Neuronal stem cell (in vitro differentiated cells): Measurements from ENCODE around the gene AGO4.

ENCODE experiments used
- DNase-seq: peaks from one replicate; pipeline ENCODE4 v3.0.0-alpha.2; 2013; ENCODE audit warnings: low spot score
- H2AFZ ChIP-seq: one replicate; pipeline ENCODE4 v1.6.1; 2013; ENCODE audit warnings: mild to moderate bottlenecking, low read length, inconsistent platforms
- H2AK5ac ChIP-seq: 2 replicates; pipeline ENCODE4 v1.6.1; 2013; ENCODE audit warnings: low read depth, mild to moderate bottlenecking, inconsistent platforms, low read length, moderate library complexity, mixed read lengths
- H2BK120ac ChIP-seq: 2 replicates; pipeline ENCODE4 v1.6.1; 2013; ENCODE audit warnings: low read depth, mild to moderate bottlenecking, inconsistent platforms, low read length, moderate library complexity, mixed read lengths
- H2BK12ac ChIP-seq: one replicate; pipeline ENCODE4 v1.6.1; 2013; ENCODE audit warnings: low read length, inconsistent platforms
- H2BK15ac ChIP-seq: 2 replicates; pipeline ENCODE4 v1.6.1; 2013; ENCODE audit warnings: mild to moderate bottlenecking, low read length, inconsistent platforms, mixed read lengths
- H2BK5ac ChIP-seq: one replicate; pipeline ENCODE4 v1.6.1; 2013; ENCODE audit warnings: inconsistent platforms, mild to moderate bottlenecking, low read length, moderate library complexity
- H3K14ac ChIP-seq: one replicate; pipeline ENCODE4 v1.6.1; 2013; ENCODE audit warnings: low read length, inconsistent platforms
- H3K18ac ChIP-seq: 2 replicates; pipeline ENCODE4 v1.6.1; 2013; ENCODE audit warnings: low read length, inconsistent platforms
- H3K23ac ChIP-seq: 2 replicates; pipeline ENCODE4 v1.6.1; 2013; ENCODE audit warnings: low read depth, mild to moderate bottlenecking, mixed read lengths, low read length, inconsistent platforms; ENCODE audit not compliant: poor library complexity
- H3K27ac ChIP-seq: replicated peaks from 3 replicates; pipeline ENCODE4 v1.5.1; 2013; ENCODE audit warnings: low read length, inconsistent platforms
- H3K27me3 ChIP-seq, 3 experiments: 2 replicates each; pipeline ENCODE4 v1.6.1; 2013; ENCODE audit warnings: low read length in 3 of 3, mild to moderate bottlenecking in 2 of 3, inconsistent platforms in 1 of 3, low read depth in 1 of 3, mixed read lengths in 1 of 3, moderate library complexity in 1 of 3; ENCODE audit not compliant: control insufficient read depth in 3 of 3, insufficient read depth in 3 of 3
- H3K36me3 ChIP-seq, 2 donors: replicated peaks in 1 of 2; 2 replicates each; pipeline ENCODE4 v1.6.1; 2013; ENCODE audit warnings: low read length in 2 of 2; ENCODE audit not compliant: control insufficient read depth in 2 of 2, insufficient read depth in 2 of 2
- H3K4ac ChIP-seq: 2 replicates; pipeline ENCODE4 v1.6.1; 2013; ENCODE audit warnings: inconsistent platforms, mild to moderate bottlenecking, low read length, moderate library complexity
- H3K4me1 ChIP-seq, 2 donors: 1 replicate in 1 of 2; 2 replicates in 1 of 2; pipeline ENCODE4 v1.6.1; 2013; ENCODE audit warnings: low read length in 2 of 2, low read depth in 1 of 2; ENCODE audit not compliant: control insufficient read depth in 2 of 2, insufficient read depth in 1 of 2
- H3K4me2 ChIP-seq: one replicate; pipeline ENCODE4 v1.6.1; 2013; ENCODE audit warnings: mild to moderate bottlenecking, low read length, inconsistent platforms; ENCODE audit not compliant: insufficient read depth, poor library complexity, severe bottlenecking
- H3K4me3 ChIP-seq, 2 donors: 2 replicates each; pipeline ENCODE4 v1.5.1; 2013; ENCODE audit warnings: low read length in 2 of 2, mild to moderate bottlenecking in 2 of 2, inconsistent platforms in 1 of 2, moderate library complexity in 1 of 2
- H3K79me1 ChIP-seq: one replicate; pipeline ENCODE4 v1.6.1; 2013; ENCODE audit warnings: low read depth, mild to moderate bottlenecking, inconsistent platforms, low read length, moderate library complexity
- H3K9ac ChIP-seq: one replicate; pipeline ENCODE4 v1.6.1; 2013; ENCODE audit warnings: mild to moderate bottlenecking, low read depth, low read length, inconsistent platforms; ENCODE audit not compliant: poor library complexity
- H3K9me3 ChIP-seq, 2 donors: replicated peaks in 1 of 2; 2 replicates each; pipeline versions ENCODE3 to v1.6.1; 2013; ENCODE audit warnings: low read length in 2 of 2, mild to moderate bottlenecking in 2 of 2, inconsistent platforms in 1 of 2, low read depth in 1 of 2, mixed read lengths in 1 of 2, moderate library complexity in 1 of 2; ENCODE audit not compliant: control insufficient read depth in 2 of 2, insufficient read depth in 1 of 2
- H4K8ac ChIP-seq: one replicate; pipeline ENCODE4 v1.6.1; 2013; ENCODE audit warnings: low read depth, mild to moderate bottlenecking, inconsistent platforms, low read length, moderate library complexity
- H4K91ac ChIP-seq: one replicate; pipeline ENCODE4 v1.6.1; 2013; ENCODE audit warnings: low read length, low read depth, mild to moderate bottlenecking, inconsistent platforms; ENCODE audit not compliant: poor library complexity
- WGBS, 2 donors: extraction: QIAGEN DNeasy Blood & Tissue Kit; methylation state at CpG; one replicate each; pipeline ENCODE4 v1.1.7; 2013; ENCODE audit warnings: missing lambda C conversion rate in 2 of 2, mixed read lengths in 1 of 2; ENCODE audit not compliant: insufficient read length in 2 of 2, insufficient replicate concordance in 1 of 2; ENCODE audit errors: extremely low coverage in 2 of 2; 5-methylcytosine and 5-hydroxymethylcytosine counted together

AGO4 gene

GRCh38 chr1:35902671-35903070, 94.9 kb downstream of the AGO4 start:
- WGBS, 2 donors, result no CpG with 5 or more reads among the region's 2 CpGs
- no peaks in the 10 kb centered on the region for H3K27me3 ChIP-seq
- H2BK120ac ChIP-seq, result no peak overlapping the region
- H3K4me2 ChIP-seq, result no peak overlapping the region
- H4K8ac ChIP-seq, result no peak overlapping the region
- H3K18ac ChIP-seq, result no peak overlapping the region
- no peak overlapping the region for H3K14ac ChIP-seq
- H3K4ac ChIP-seq, result no peak overlapping the region
- H3K4me1 ChIP-seq, result no peaks in the 10 kb centered on the region
- no peak overlapping the region for H4K91ac ChIP-seq
- H3K27ac ChIP-seq, result no peak overlapping the region
- no peak overlapping the region for H3K23ac ChIP-seq
- H2AFZ ChIP-seq, result no peak overlapping the region
- H3K9me3 ChIP-seq, result no peaks in the 10 kb centered on the region
- H2BK5ac ChIP-seq, result no peak overlapping the region
- no peak overlapping the region for H2BK12ac ChIP-seq
- no peak overlapping the region for H3K4me3 ChIP-seq
- no peak for DNase-seq
- no peaks in the 10 kb centered on the region for H3K79me1 ChIP-seq
- no peak overlapping the region for H3K9ac ChIP-seq
- H3K36me3 ChIP-seq, result peaks cover 22 to 95% of the 10 kb centered on the region in 2 donors
- H2AK5ac ChIP-seq, result no peak overlapping the region
- no peak overlapping the region for H2BK15ac ChIP-seq
